ENCODE results near the gene CHST8. TPM values are rescaled to one million over a fixed set of nuclear protein-coding genes. Genes with fewer than 3 reads are reported as not detected.

The CHST8 gene
- total RNA-seq, 1 experiment from 2014 or later: not detected

DNA sequence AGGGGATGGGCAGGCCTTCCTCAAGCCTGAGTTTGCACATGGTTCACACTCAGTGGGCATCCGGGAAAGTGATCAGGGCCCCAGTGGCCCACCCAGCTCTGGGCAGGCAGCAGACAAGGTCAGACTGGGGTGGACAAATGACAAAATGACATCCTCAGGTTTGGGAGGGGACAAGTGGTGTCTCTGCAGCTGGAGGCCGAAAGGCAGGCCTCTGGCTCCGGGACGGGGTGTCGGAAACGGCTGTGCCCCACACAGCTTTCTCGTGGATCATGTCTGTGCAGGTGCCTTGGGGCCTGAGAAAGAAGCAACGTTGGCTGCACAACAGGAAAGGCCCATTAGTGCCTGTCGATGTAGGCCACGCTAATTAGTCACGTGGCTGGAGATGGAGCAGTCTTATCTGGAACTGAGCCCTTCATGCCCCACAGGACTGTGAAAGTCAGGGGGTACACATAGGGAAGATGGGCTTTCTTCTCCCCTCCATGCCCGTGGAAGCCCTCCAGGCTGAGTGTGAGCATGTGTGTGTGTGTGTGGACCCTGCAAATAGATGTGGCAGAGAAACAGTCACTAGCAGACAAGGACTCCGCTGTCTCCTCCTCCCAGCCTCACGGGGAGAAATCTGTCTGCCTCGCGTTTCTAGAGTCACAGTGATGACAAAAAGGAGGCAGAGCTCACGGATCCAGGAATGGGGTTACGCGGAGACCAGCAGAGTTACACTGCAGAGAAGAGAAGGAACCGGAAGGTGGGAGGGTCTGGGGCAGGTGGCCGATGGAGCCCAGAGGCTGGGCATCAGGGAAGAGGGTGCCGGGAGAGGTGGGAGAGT lies 44.2 kb downstream of the CHST8 start:
- Histone ChIP-seq H3K9me3 (ENCODE audit: insufficient read depth, low read depth) (no peaks in the 10 kb centered on the region), H3K4me1 (replicated peaks; ENCODE audit: insufficient read depth) (no peaks in the 10 kb centered on the region), H3K27me3 (ENCODE audit: insufficient read depth, low read depth) (peaks cover 89% of the 10 kb centered on the region), H3K27ac (no peak overlapping the region), H3K36me3 (ENCODE audit: low read depth) (no peaks in the 10 kb centered on the region), H3K4me2 (no peak overlapping the region), H2AFZ (no peak overlapping the region), H3K9me2 (ENCODE audit: insufficient read depth) (no peaks in the 10 kb centered on the region), H3K79me2 (ENCODE audit: low read depth) (no peaks in the 10 kb centered on the region), H3K4me3 (no peak overlapping the region), H3F3A (ENCODE audit: insufficient read depth, low read depth) (no peaks in the 10 kb centered on the region), H4K20me1 (ENCODE audit: insufficient read depth) (no peaks in the 10 kb centered on the region; the same call in 1 of the 2 replicates)
- intact Hi-C loops (cut with micrococcal nuclease; ENCODE audit: unreplicated experiment): no loop called here
- ChIA-PET CTCF (interaction anchor here (0.6 kb wide), 1 partner anchor 175 kb away, joined by 3 read pairs; no protein-coding TSS in a partner anchor), POLR2A (ENCODE audit: unreplicated experiment) (no interaction called here)
- no peak for DNase-seq
- no peak for TF ChIP-seq EZH2 (IDR thresholded peaks at IDR 0.05; ENCODE audit: low read depth)
- TF ChIP-seq, protein P1, sequence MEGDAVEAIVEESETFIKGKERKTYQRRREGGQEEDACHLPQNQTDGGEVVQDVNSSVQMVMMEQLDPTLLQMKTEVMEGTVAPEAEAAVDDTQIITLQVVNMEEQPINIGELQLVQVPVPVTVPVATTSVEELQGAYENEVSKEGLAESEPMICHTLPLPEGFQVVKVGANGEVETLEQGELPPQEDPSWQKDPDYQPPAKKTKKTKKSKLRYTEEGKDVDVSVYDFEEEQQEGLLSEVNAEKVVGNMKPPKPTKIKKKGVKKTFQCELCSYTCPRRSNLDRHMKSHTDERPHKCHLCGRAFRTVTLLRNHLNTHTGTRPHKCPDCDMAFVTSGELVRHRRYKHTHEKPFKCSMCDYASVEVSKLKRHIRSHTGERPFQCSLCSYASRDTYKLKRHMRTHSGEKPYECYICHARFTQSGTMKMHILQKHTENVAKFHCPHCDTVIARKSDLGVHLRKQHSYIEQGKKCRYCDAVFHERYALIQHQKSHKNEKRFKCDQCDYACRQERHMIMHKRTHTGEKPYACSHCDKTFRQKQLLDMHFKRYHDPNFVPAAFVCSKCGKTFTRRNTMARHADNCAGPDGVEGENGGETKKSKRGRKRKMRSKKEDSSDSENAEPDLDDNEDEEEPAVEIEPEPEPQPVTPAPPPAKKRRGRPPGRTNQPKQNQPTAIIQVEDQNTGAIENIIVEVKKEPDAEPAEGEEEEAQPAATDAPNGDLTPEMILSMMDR (conservative IDR thresholded peaks at IDR 0.05): no peak
- BruUV-seq (replicated peaks): no TSS peak

DNA sequence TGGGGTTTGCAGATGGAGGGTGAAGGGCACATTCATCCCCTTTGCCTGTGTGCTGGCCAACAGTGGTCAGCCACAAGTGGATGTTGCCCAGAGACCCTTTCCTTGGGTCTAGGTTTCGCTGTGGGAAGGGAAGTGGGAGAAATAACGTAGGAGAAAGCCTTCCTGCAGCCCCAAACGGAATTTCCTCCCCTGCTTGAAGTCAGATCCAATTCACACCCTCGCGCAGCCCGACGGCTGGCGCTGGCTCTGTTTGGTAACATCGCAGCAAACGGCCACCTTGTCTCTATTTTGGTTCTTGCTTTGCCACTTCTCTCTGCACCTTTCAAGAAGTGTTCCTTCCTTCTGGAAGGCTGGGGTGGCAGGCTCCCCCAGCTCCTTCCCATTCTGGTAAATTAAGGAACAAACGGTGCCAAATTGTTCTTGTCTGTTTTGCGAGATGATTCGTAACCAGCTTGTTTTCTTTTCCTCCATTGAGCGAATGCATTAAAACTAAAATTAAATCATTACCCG lies 45.4 kb downstream of the CHST8 start:
- H3K27ac ChIP-seq: no peak overlapping the region
- no peak for DNase-seq
- ChIA-PET CTCF (no interaction called here), POLR2A (ENCODE audit: unreplicated experiment) (no interaction called here)
- no peaks in the 10 kb centered on the region for H3K79me2 ChIP-seq (ENCODE audit: low read depth)
- no peaks in the 10 kb centered on the region for H3F3A ChIP-seq (ENCODE audit: insufficient read depth, low read depth)
- no peaks in the 10 kb centered on the region; the same call in 1 of the 2 replicates for H4K20me1 ChIP-seq (ENCODE audit: insufficient read depth)
- no TSS peak for BruUV-seq (replicated peaks)
- H3K4me1 ChIP-seq (replicated peaks; ENCODE audit: insufficient read depth): no peaks in the 10 kb centered on the region
- no peak overlapping the region for H2AFZ ChIP-seq
- H3K27me3 ChIP-seq (ENCODE audit: insufficient read depth, low read depth): peaks cover 94% of the 10 kb centered on the region
- H3K36me3 ChIP-seq (ENCODE audit: low read depth): no peaks in the 10 kb centered on the region
- no peaks in the 10 kb centered on the region for H3K9me2 ChIP-seq (ENCODE audit: insufficient read depth)
- no peak overlapping the region for H3K4me2 ChIP-seq
- no peak overlapping the region for H3K4me3 ChIP-seq
- TF ChIP-seq EZH2 (IDR thresholded peaks at IDR 0.05; ENCODE audit: low read depth): no peak
- TF ChIP-seq, protein P1 (conservative IDR thresholded peaks at IDR 0.05): no peak
- intact Hi-C loops (cut with micrococcal nuclease; ENCODE audit: unreplicated experiment): no loop called here
- H3K9me3 ChIP-seq (ENCODE audit: insufficient read depth, low read depth): no peaks in the 10 kb centered on the region

DNA sequence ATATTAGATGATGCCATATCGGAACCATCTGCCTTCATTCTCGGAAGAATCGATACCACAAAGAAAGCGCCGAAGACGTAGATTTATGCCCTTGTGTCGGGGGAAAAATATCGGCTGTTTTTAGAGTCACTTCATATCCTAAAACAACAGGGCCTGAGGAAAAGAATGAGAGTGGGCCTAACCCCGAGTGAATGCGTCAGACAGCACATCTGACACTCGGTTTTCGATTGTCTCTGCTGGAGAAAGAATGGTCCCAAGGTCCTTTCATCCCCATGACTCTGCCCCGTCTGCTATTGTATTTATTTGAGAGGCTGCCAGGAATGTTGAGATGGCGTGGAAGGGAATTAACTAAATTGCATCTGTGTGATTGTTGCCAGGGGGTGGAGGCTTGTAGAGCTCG lies 46.1 kb downstream of the CHST8 start:
- no peak for TF ChIP-seq EZH2 (IDR thresholded peaks at IDR 0.05; ENCODE audit: low read depth)
- TF ChIP-seq, protein P1 (conservative IDR thresholded peaks at IDR 0.05): no peak
- DNase-seq: no peak
- no peak overlapping the region for H3K4me3 ChIP-seq
- no peaks in the 10 kb centered on the region for H3F3A ChIP-seq (ENCODE audit: insufficient read depth, low read depth)
- H4K20me1 ChIP-seq (ENCODE audit: insufficient read depth): no peaks in the 10 kb centered on the region; the same call in 1 of the 2 replicates
- no peak overlapping the region for H2AFZ ChIP-seq
- H3K4me2 ChIP-seq: no peak overlapping the region
- H3K27me3 ChIP-seq (ENCODE audit: insufficient read depth, low read depth): peaks cover 94% of the 10 kb centered on the region
- ChIA-PET POLR2A (ENCODE audit: unreplicated experiment) (no interaction called here), CTCF (no interaction called here)
- no peaks in the 10 kb centered on the region for H3K79me2 ChIP-seq (ENCODE audit: low read depth)
- H3K9me3 ChIP-seq (ENCODE audit: insufficient read depth, low read depth): no peaks in the 10 kb centered on the region
- H3K4me1 ChIP-seq (replicated peaks; ENCODE audit: insufficient read depth): no peaks in the 10 kb centered on the region
- no peak overlapping the region for H3K27ac ChIP-seq
- H3K9me2 ChIP-seq (ENCODE audit: insufficient read depth): no peaks in the 10 kb centered on the region
- BruUV-seq (replicated peaks): no TSS peak
- H3K36me3 ChIP-seq (ENCODE audit: low read depth): no peaks in the 10 kb centered on the region
- intact Hi-C loops (cut with micrococcal nuclease; ENCODE audit: unreplicated experiment): no loop called here
